ENCODE results near the gene CAPN15.
"Not testable (repeated sequence)": the region's sequence is repeated elsewhere in the genome, so short reads cannot be mapped to it uniquely, and the experiment has no call there.

The CAPN15 gene

DNA sequence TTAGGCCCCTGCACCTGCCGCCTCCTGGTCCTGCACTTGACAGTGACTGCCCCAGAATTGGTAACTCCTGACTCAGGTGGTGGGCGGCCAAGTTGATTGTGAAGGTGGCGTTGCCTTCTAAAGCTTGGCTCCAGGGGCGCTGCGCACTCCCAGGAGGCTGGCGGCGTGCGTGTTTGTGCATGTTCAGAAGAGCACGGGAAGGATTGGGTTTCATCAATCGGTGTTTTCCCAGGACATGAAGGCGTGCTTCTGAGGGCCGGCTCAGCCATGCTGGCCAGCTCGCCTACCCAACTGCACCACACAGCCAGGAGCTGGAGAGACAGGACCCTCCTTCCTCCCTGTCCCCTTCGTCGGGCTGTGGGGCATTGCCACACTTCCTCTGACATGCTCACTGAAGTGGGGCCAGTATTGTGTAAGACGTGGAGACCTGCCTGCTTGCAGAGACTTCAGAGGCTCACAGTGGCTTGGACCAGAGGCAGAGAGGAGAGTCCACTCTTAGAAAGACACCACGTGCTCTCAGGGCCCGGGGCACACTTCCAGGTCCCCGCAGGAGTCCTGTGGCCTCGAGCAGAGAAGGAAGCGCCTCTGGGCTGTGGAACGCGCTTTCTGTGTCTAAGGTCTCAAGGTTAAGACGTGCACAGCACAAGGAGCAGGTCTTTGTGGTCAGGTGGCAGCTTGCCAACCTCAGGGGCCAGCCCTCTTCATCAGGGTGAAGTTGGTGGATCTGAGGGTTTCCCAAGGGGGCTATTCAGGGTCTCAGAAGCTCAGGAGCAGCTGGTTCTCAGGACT is 65.2 kb downstream of the CAPN15 start:
- DNase-seq (ENCODE audit: low spot score), result no peak

DNA sequence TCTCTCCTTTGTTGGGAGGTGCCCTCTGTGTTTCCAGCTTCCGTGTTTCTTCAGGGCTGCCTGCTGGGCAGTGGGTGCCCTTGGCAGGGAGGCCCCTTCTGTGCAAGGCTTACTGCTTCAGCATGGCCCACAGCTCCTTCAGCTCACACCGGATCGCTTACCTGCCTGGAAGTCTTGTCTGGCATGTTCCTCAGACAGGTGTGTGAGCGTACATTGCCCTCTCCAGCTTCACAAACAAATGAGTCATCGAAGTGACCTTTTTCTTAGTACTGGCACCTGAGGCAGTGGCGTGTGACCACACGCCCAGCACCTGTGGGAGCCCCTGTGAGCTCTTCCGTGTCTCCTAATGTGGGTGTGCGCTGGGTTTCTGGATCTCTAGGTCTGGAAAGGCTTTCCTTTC is 65.9 kb downstream of the CAPN15 start:
- no peak for DNase-seq (ENCODE audit: low spot score)

DNA sequence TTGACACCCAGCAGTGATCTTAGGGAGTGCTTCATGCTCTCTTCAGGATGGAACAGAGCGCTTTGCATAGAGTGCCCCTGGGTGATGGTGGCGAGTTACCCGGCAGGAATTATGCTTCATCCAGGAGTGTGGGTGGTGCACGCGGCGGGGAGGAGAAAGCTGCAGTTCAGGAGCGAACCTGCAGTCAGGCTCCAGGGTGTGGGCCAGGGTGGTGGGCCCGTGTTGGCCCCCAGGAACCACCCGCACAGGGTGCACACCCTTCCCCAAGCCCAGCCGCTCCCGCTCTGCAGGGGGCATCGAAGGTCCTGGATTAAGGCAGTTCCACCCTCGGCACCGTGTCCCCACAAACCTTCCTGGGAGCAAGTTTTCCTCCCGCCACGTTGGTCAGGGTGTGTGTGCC is 66.3 kb downstream of the CAPN15 start:
- DNase-seq (ENCODE audit: low spot score), result no peak

DNA sequence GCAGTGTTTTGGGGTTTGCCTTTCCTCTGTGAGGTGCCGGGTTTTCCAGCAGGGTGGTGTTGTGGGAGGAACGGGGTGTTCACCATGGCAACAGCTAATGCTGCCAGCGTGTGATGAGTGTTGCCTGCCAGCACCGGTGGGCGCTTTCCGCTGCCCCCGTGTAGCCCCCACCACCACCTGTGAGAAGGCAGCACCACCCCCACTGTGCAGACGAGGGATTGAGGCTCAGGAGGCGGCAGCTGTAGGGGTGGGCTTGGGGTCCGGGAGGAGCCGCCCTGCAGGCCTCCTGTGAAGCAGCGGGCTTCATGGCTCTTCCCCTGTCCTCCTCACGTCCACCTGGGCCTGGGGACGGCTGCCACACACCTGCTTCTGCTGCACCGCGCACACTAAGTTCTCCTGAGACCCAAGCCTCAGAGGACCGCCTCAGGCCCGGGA is 67.6 kb downstream of the CAPN15 start:
- DNase-seq (ENCODE audit: low spot score), result no peak

DNA sequence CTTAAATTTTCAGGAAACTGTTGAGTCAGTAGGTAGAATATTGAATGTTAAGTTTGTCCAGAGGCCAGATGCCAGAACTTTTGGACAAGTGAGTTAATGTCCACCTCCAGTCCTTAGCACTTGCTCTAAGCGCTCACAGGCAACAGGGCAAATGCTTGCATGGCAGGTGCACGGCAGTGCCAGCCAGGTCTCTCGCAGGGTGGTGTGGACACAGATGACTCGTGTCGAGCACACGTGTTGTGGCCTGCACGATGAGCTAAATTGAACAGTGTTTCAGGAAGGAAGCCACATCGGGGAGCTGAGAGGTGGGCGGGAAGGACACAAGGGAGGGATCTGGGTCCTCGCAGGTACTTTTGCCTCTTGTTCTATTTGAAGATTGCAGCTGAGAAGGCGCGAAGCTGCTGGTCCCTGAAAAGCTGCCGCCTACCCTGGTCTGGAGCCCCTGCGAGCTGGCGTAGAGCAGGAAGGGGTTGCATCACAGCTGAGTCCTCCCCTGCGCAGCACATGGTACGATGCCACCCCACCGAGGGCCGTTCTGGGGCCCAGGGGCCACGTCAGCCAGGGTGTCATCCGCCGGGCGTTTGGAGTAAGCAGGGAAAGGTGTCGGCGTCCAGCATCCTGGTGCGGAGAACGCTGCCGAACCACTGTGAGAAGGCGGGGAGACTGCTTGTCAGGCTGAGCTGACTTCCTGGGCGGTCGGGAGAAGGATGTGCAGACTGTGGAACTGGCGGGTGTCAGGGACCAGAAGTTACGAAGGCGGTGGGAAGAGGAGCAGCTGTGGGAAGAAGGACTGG is 68.6 kb downstream of the CAPN15 start:
- no peak for DNase-seq (ENCODE audit: low spot score)

DNA sequence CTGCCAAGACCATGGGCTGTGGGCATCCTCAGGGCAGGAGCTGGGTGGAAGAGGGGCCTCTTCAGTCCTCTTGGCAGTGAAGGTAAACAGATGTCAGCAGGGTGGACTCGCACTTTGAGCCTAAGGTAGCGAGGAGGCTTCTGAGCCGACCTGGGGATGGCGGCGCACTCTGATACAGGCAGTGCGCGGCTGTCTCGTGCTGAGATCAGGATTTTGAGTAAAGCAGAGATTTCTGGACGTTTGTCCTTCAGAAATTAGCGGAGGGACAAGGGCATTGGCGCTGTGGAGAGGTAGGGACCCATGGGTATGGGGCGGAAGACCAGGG is 69.2 kb downstream of the CAPN15 start:
- DNase-seq (ENCODE audit: low spot score), result no peak

DNA sequence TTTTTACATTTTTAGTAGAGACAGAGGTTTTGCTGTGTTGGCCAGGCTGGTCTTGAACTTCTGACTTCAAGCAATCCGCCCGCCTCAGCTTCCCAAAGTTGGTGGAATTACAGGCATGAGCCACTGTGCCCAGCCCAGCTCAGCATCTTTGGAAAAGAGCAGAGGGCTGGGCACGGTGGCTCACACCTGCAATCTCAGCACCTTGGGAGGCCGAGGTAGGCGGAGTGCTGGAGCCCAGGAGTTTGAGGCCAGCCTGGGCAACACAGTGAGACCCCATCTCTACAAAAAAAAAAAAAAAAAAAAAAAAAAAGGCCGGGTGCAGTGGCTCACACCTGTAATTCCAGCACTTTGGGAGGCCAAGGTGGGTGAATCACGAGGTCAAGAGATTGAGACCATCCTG is 70.1 kb downstream of the CAPN15 start:
- DNase-seq (ENCODE audit: low spot score), result not testable (repeated sequence)

DNA sequence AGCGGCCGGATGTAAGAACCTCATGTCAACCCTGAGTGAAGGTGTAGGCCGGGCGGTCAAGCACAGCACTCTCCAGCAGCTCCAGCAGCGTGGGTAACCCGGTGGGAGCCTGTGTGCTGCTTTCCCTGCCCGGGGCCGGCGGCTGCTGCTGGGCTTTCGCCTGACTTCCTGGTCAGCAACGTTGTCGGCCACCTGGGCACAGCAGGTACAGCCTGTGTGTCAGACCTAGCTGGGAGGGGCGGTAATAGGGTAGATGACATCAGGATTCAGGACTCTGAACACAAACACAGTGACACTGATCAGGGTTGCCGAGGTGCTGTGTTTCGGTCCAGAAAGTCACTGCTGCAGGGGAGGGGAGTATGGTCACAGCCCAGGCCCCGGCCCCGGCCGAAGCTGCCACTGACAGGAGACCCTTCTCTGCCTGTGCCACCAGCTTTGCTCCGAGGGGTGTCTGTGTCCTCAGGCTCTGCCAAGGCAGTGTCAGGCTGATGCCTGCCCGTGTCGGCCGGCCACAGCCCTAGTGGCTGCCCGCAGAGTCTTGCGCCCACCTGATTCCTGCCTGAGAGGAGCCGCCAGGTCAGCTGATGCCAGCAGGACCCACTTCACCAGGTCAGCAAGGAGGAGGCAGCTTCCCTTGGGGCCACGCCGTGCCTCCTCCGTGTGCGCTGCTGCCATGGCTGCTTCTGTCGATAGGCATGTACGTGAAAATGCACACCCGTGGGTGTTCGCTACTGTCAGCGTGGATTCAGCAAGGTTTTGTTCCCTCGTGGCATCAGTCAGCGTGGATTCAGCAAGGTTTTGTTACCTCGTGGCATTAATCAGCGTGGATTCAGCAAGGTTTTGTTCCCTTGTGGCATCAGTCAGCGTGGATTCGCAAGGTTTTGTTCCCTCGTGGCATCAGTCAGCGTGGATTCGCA is 71.6 kb downstream of the CAPN15 start:
- DNase-seq (ENCODE audit: low spot score), result no peak

DNA sequence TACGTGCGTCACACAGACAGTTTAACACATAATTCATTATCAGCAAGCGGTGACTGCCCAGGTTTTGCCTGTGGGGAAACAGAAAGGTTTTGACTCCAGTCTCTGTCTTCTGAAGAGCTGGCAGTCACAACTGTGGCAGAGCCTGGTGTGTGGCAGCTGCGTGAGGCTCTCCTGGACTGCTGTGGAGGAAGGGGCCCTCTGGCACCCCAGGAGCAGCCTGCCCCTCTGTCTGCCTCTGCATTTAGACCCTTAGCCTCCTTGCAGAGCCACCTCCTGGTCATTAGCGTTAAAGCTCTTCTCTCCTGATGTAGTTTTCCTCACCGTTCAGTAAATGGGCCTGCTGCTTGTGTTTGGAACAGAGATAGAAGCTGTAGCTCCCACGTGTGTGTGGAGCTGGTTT is 73.3 kb downstream of the CAPN15 start:
- no peak for DNase-seq (ENCODE audit: low spot score)

DNA sequence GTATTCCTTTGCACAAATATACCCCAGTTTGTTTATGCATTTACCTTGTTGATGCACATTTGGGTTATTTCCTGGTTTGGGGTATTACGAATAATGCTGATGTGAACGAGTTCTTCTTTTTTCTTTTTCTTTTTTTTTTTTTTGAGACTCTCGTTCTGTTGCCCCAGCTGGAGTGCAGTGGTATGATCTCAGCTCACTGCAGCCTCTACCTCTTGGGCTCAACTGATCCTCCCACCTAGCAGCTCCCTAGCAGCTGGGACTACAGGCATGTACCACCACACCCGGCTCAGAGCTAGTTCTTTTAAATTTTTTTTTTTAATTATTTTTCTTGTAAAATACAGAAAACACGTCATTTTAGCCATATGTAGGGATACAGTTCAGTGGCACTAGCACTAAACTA is 76.4 kb downstream of the CAPN15 start:
- DNase-seq (ENCODE audit: low spot score), result no peak

Data from left forelimb (tissue), 1 donor.